Measurements from ENCODE around the gene NMNAT2.

GRCh38 chr1:183206538-183207122, 211.6 kb downstream of the NMNAT2 start:
- no peak for TF ChIP-seq CTCF (IDR thresholded peaks at IDR 0.05)
- TF ChIP-seq POLR2A (IDR thresholded peaks at IDR 0.05), result no peak
- no peak for TF ChIP-seq EP300 (IDR thresholded peaks at IDR 0.05)

Measured in ovary (tissue), 3 donors.